Germinal center (tissue), 1 donor: ENCODE results near the gene FSCB.
"Not testable (repeated sequence)": the region's sequence is repeated elsewhere in the genome, so short reads cannot be mapped to it uniquely, and the experiment has no call there.

ENCODE experiments used
- DNase-seq: peaks from one replicate; pipeline ENCODE4 v3.0.0; 2012; ENCODE audit warnings: mixed read lengths, low spot score

The FSCB gene

GRCh38 chr14:44507183-44507582 lies at the start of gene FSCB:
Gene FSCB (minus strand): TSS chr14:44507283. CDS start chr14:44506987, 296 bp downstream.
- DNase-seq = no peak

- no peak for DNase-seq
These were observed 24.6 kb upstream of the FSCB start for GRCh38 chr14:44531658-44532057.

DNA sequence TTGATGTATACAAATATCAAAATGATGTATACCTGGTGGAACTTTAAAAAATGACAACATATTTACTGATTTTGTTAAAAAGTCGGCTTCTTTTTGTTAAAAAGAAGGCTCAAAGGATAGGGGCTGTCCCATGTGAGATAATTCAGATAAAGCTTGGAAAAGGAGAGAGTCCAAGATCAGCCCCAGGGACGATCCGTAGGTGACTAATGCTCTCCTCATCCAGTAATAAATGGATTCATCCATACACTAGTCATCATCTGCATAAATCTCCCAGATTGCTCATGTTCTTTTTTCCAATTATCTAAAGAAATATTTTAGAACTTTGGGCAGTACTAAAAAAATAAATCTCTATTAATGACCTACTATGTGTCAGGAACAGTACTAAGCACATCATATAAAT lies 23.4 kb upstream of the FSCB start:
- no peak for DNase-seq

- DNase-seq = no peak
These were observed 21.9 kb upstream of the FSCB start for GRCh38 chr14:44529026-44529425.

DNA sequence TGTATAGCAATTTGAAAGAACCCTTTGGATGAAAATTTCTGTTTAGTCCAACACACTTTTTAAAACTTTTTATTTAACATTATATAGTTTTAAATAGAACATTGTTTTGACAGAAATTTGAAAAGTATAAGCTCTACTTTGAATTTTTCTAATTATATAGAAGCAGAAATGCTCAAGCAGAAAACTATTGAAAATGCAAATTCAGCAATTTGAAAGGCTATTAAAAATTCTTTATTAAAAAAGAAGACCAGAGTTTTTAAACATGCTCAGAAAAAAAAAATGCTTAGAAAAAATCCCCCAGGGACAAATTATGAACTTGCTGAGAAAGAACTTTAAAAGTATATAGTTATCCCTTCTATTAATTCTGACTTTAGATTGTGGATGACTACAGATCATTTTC lies 21.1 kb upstream of the FSCB start:
- DNase-seq = no peak

GRCh38 chr14:44525237-44525636 lies 18.2 kb upstream of the FSCB start:
- no peak for DNase-seq

DNA sequence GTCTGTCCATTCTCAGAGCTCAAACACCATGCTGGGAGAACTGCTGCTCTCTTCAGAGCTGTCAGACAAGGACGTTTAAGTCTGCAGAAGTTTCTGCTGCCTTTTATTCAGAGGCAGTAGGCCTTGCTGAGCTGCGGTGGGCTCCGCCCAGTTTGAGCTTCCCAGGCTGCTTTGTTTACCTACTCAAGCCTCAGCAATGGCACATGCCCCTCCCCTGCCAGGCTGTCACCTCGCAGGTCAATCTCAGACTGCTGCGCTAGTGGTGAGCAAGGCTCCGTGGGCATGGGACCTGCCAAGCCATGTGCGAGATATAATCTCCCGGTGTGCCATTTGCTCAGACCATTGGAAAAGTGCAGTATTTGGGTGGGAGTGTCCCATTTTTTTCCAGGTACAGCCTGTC lies 8.6 kb upstream of the FSCB start:
- DNase-seq = not testable (repeated sequence)

DNA sequence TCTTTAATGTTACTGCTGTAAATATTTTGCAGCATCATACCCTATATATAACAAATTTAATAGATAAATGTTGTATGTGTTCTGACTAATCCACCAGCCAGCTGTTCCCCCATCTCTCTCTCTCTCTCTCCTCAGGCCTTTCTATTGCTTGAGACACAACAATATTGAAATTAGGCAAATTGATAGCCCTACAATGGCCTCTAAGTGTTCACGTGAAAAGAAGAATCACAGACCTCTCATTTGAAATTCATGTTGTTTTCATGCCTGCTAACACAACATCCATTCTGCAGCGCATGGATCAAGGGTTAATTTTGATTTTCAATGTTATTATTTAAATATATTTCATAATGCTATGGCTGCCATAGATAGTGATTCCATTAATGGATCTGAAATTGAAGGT lies 1.8 kb upstream of the FSCB start:
- no peak for DNase-seq

DNA sequence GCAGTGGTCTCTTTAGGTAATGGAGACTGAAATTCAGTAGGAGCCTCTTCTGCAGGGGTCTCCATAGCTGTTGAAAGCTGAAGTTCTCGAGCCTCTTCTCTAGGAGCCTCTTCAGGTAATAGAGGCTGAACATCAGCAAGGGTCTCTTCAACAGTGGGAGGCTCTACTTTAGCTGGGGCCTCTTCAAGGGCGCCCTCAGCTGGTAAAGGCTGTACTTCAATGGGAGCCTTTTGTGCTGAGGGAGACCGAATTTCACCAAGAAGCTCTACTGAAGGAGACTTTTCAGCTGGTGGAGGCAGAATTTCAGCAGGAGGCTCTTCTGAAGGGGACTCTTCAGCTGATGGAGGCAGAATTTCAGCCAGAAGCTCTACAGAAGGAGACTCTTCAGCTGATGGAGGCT lies 1.5 kb downstream of the FSCB start:
- no peak for DNase-seq

DNA sequence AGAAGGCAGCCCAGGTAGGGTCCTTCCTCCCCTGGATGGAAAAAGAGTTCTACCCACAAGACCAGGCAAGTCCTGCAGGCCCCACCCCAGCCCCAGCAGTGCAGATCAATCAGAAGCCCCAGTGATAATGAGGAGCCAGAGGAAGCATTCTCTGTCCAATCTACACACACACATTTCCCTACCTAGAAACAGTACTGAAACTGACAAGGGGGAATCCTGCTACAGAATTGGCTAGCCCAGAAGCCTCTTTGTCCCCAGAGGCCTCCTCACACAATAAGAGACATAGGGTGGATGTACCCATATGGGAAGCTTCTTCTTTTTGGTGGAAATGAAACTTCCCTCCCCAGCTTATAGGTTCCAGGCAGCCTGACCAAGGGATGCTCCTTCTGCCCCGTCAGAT lies 9.9 kb downstream of the FSCB start:
- DNase-seq = no peak

DNA sequence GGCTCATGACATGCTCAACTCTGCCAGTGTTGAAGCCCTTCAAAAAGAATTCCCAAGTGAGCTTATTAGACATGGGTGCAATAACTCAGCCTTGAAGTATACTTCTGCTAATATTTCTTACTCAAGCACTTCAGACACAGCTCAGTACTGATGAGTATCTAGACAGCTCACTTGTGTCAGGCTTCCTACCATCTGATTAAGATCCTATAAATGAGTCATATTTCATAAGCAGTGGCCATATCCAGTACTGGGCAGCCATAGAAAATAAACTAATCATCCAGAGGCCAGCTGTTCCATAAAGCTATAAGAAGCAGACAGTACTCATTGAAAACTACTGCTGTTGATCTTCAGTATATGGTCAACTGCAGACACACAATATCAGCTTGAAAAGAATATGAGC lies 12.9 kb downstream of the FSCB start:
- DNase-seq = no peak

- DNase-seq = no peak
These were observed 16.1 kb downstream of the FSCB start for GRCh38 chr14:44490966-44491365.

DNA sequence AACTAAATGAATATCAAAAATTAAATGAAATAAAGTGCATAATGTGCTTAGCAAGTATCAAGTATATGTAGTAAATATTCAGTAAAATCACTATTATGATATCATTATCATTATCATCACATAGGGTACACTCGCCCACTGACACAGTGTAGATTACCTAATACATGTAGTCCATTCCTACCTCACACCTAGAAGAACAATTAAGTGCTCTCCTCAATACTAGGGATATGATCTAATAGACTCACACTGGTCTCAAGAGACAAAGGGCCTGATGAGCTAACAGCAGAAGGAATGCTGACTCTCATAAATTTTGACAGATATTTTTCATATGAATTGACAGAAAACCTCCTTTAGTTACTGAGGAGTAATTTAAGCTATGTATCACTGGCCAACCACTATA lies 29.1 kb downstream of the FSCB start:
- no peak for DNase-seq

DNA sequence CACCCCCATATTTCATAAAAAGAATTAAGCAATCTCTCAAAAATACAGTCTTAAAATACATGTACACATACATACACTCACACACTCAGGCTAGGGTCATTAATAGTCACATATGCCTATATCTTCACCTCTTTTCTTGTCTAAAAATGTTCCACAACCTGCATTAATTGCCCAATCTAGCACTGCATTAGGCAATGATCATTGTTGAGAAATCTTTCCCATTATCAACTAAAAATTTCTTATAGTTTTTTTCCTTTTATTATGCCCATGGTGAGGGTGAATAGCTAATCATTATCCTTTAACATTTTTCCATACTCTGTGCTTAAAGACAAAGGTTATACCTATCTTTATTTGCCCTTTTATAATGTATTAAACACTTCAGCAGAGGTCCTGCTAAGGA lies 38.3 kb downstream of the FSCB start:
- no peak for DNase-seq

DNA sequence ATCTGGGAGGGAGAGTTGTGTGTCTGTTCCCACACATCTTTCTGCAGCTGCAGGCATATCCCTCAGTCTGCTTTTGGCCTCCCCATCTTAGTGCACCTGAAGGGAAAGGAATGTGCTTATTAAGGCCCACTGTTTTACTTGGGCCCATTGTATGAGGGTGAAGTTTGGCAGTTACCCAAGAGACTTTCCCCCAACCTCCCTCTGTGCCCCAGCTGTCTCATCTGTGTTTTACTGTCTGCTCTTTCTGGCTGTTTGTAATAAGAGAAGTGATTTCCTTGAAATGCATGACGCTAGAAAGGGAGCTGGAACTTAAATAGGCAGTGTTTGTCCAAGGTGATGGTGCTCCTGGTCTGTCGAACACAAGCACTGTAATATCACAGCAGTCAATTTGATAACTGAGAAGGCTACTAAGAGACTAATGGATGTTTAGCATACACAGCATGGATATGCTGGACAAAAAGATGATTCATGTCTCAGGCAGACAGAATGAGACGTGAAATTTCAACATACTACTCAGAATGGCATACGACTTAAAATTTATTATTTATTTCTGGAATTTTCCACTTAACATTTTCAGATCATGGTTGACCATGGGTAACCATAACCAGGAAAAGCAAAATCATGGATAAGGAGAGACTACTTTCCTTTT lies 43.6 kb downstream of the FSCB start:
- DNase-seq = no peak

GRCh38 chr14:44462381-44462780 lies 44.7 kb downstream of the FSCB start:
- no peak for DNase-seq

DNA sequence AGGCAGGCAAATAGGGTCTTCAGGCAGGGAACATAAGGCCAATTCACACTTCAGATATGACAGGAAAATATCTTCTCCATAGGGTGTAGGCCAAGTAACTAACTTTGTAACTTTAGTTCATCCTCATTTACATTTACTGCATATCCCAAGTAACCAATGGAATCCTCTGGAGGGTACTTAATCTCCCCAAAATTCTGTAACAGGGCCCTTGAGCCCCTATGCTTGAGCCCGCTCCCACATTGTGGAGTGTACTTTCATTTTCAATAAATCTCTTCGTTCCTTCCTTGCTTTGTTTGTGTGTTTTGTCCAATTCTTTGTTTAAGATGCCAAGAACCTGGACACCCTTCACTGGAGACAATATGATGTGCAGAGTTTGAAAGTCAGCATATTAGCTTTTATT lies 45.3 kb downstream of the FSCB start:
- no peak for DNase-seq
